Neural crest cell (in vitro differentiated cells): ENCODE measurements around the gene RHCE. TPM values are rescaled to one million over a fixed set of nuclear protein-coding genes. Genes with fewer than 3 reads are reported as not detected.
"Not testable (repeated sequence)": the region's sequence is repeated elsewhere in the genome, so short reads cannot be mapped to it uniquely, and the experiment has no call there.

Source experiments
- DNase-seq: peaks from one replicate; pipeline ENCODE4 v3.0.0; 2021; ENCODE audit warnings: low read depth, mixed read lengths, low spot score
- H3K27ac Mint-ChIP-seq: one replicate; pipeline ENCODE4 v1.8.0; 2021; ENCODE audit warnings: mild to moderate bottlenecking, mixed read lengths; ENCODE audit not compliant: unreplicated experiment
- H3K27me3 Mint-ChIP-seq: 2 replicates; pipeline ENCODE4 v1.8.0; 2021; ENCODE audit warnings: low read depth, mild to moderate bottlenecking, mixed read lengths
- H3K36me3 Mint-ChIP-seq: 2 replicates; pipeline ENCODE4 v1.8.0; 2021; ENCODE audit warnings: low read depth, mild to moderate bottlenecking, mixed read lengths
- H3K4me1 Mint-ChIP-seq: 2 replicates; pipeline ENCODE4 v1.8.0; 2021; ENCODE audit warnings: mixed read lengths
- H3K4me3 Mint-ChIP-seq: one replicate; pipeline ENCODE4 v1.8.0; 2021; ENCODE audit warnings: mild to moderate bottlenecking, mixed read lengths
- H3K9me3 Mint-ChIP-seq: 2 replicates; pipeline ENCODE4 v1.8.0; 2021; ENCODE audit warnings: mixed read lengths
- total RNA-seq: library from RNA; stranded (reverse); gene quantifications from 2 replicates; pipeline ENCODE4 v1.2.1, GENCODE V29; 2021
- TF ChIP-seq, protein P1 (sequence below): fragments of 200-600 bp; sonication (generic); conservative IDR thresholded peaks from 2 replicates; pipeline ENCODE4 v1.5.0; 2021; ENCODE audit warnings: antibody characterized with exemption, mild to moderate bottlenecking

Gene RHCE
- total RNA-seq, 1 donor from 2014 or later = not detected

DNA sequence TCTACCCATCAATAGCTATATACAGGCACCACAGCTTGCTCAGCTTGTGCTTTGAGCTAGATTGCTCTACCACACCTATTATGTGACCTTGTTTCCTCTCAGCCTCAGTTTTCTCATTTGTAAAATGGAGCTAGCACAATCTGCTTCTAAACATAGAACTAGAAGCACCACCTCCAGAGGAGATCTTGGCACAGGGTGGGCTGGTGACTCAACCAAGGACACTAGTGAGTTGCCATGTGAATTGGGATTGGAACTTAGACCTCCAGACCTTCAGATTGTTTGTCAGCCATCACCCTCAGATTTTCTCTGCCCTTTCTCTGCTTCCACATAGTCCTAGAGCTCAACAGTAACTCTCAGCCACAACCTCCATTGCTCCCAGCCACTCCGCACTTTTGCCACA, 7.1 kb upstream of the RHCE start:
- peak overlapping the region; percentile 23 for H3K4me3 Mint-ChIP-seq
- peaks cover 24% of the 10 kb centered on the region for H3K4me1 Mint-ChIP-seq
- H3K27ac Mint-ChIP-seq = peak overlapping the region; percentile 15
- no peaks in the 10 kb centered on the region for H3K9me3 Mint-ChIP-seq
- TF ChIP-seq, protein P1, sequence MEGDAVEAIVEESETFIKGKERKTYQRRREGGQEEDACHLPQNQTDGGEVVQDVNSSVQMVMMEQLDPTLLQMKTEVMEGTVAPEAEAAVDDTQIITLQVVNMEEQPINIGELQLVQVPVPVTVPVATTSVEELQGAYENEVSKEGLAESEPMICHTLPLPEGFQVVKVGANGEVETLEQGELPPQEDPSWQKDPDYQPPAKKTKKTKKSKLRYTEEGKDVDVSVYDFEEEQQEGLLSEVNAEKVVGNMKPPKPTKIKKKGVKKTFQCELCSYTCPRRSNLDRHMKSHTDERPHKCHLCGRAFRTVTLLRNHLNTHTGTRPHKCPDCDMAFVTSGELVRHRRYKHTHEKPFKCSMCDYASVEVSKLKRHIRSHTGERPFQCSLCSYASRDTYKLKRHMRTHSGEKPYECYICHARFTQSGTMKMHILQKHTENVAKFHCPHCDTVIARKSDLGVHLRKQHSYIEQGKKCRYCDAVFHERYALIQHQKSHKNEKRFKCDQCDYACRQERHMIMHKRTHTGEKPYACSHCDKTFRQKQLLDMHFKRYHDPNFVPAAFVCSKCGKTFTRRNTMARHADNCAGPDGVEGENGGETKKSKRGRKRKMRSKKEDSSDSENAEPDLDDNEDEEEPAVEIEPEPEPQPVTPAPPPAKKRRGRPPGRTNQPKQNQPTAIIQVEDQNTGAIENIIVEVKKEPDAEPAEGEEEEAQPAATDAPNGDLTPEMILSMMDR = no peak
- no peak for DNase-seq
- peaks cover 7% of the 10 kb centered on the region for H3K27me3 Mint-ChIP-seq
- no peaks in the 10 kb centered on the region for H3K36me3 Mint-ChIP-seq

DNA sequence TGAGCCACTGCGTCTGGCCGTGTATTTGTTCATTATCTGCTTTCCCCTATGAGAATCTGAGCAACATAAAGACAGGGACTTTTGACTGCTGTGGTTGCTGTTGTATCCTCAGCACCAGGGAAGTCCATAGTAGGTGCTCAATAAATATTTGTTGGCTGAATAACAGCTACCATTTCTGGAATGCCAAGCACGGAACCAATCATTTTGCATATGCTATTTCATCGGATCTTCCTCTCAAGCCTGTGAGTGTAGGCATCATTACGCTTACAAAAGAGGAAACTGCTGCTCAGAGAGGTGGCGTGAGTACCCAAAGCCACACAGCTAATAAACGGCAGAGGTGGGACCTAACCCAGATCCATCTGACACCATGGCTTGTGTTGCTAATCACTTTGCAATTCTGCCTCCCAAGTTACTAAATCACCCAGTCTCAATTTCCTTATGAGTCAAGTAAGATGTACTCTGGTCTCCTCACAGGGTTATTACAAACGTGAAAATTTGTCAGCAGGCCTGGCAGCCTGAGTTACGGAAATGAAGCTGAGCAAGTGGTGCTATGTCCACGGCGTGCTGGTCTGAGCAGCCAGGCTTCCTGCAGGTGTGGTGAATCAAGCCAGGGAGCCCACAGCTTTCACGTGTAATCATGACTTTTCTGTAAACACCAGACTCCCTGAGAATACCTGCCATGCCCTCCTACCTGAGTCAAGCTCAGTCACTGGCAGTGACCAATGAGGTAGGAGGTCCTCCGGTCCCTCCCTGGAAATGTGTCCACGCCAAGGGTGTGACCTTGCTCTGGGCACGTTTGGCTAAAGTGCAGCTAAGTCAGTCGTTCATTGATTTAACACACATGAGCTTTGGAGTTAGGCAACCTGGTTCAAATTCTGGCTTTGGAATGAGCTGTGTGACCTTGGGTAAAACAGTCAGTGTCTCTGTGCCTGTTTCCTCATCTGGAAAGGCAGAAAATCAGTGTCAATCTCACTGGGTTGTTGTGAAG, 4.8 kb upstream of the RHCE start:
- Mint-ChIP-seq H3K36me3 (no peaks in the 10 kb centered on the region), H3K27me3 (peaks cover 7% of the 10 kb centered on the region), H3K4me1 (peaks cover 18% of the 10 kb centered on the region), H3K9me3 (no peaks in the 10 kb centered on the region), H3K4me3 (no peak overlapping the region), H3K27ac (no peak overlapping the region)
- TF ChIP-seq, protein P1 = no peak
- DNase-seq = no peak

DNA sequence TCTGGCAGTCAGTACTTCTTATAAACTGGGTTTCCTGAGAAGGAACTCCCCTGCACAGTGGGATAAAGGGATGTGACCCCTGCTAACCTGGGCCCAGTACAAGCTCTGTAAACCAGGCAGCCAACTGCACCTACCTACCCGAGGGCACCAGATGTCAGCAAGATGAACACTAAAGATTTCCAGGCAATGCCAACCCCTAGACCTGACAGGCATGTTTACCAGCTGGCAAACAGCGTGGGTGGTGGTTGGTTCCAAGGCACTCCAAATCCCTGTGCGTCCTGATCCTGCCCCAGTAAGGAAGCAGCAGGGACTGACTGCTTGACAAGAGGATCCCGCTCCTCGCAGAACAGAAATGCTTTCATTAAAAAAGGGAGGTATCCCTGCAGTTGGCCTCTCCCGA, 2.6 kb upstream of the RHCE start:
- not testable (repeated sequence) for H3K27ac Mint-ChIP-seq

DNA sequence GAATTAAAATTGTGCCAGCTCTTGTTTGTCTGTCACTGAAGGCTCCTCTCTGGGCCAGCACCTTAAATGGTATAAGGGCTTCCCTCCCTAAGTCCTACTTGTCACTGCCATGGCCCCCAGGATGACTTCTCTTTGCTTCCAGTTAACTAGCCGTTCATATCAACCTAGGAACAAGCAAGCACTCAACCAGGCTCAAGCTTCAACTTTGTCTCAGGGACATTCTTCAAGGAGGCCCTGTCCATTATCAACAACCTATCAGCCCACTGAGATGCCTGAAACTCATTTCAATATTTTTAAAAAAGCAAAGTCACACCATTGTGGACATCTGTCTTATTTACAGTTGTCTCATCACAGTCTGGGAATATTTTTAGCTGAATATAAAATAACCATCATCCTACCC, 1.3 kb downstream of the RHCE start:
- H3K4me1 Mint-ChIP-seq = peaks cover 11% of the 10 kb centered on the region
- not testable (repeated sequence) for DNase-seq, H3K9me3 Mint-ChIP-seq, H3K4me3 Mint-ChIP-seq, H3K27me3 Mint-ChIP-seq, H3K36me3 Mint-ChIP-seq, H3K27ac Mint-ChIP-seq

More for the DNA sequence above, 2.6 kb upstream of the RHCE start:
- not testable (repeated sequence) for DNase-seq, H3K4me3 Mint-ChIP-seq, H3K9me3 Mint-ChIP-seq, H3K27me3 Mint-ChIP-seq, H3K36me3 Mint-ChIP-seq
- H3K4me1 Mint-ChIP-seq = peaks cover 11% of the 10 kb centered on the region

DNA sequence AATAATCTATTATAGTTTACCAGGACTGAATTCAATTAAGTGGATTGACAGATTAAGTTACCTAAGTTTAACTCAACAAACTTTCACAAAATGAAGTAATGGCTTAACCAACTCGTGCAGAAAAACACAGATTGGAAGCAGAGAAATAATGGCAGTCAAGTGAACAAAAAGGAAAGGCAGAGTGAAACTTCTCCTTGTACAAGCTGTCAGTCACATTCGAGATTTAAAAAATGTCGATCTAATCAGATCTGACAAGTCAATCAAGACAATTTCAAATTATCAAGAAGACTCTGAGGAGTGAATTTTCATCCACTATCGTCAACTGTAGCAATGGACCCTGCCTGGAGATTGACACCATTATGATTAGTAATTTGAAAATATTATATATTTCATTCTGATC, 3.3 kb downstream of the RHCE start:
- DNase-seq = not testable (repeated sequence)

DNA sequence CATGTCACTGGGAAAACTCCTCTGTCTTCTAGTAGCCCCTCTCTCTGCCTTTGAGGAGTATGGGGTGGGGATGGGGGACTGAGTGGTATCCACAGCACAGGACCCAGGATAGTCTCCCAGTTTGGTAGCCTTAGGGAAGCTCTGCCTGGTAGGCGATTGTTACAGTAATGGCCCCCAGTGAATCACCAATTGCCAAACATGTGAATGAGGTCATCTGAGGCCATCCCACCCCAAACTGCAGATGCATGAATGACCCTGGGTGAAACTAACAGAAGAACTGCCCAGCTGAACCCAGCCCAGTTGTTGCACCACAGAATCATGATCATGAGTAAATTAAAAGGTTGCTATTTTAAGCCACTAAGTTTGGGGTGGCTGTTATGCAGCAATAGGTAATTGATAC, 6.0 kb downstream of the RHCE start:
- H3K4me1 Mint-ChIP-seq, H3K9me3 Mint-ChIP-seq, H3K4me3 Mint-ChIP-seq, H3K36me3 Mint-ChIP-seq, H3K27ac Mint-ChIP-seq, H3K27me3 Mint-ChIP-seq, DNase-seq: not testable (repeated sequence)

More for the DNA sequence above, 3.3 kb downstream of the RHCE start:
- H3K9me3 Mint-ChIP-seq, H3K27ac Mint-ChIP-seq, H3K36me3 Mint-ChIP-seq, H3K27me3 Mint-ChIP-seq, H3K4me3 Mint-ChIP-seq: not testable (repeated sequence)
- H3K4me1 Mint-ChIP-seq = peaks cover 11% of the 10 kb centered on the region

DNA sequence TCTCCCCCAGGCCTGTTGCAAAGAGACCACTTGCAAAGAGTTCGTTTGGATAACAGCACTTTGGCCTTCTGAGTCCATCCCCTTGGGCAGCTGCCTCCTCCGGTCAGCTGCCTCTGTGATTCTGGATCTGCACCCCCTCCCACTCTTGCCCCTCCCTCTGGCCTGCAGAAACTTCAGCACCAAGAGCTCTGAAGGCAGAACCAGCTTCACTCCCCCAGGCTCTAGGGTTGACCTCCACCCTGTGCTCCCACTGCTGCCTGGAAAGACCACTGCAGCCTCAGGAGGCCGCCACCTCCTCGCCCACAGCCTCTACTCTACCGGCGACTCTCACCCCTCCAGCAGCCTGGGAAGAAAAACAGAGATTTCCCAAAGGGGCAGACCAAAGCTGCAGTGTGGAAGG, 6.5 kb downstream of the RHCE start:
- not testable (repeated sequence) for H3K27ac Mint-ChIP-seq, H3K4me1 Mint-ChIP-seq

DNA sequence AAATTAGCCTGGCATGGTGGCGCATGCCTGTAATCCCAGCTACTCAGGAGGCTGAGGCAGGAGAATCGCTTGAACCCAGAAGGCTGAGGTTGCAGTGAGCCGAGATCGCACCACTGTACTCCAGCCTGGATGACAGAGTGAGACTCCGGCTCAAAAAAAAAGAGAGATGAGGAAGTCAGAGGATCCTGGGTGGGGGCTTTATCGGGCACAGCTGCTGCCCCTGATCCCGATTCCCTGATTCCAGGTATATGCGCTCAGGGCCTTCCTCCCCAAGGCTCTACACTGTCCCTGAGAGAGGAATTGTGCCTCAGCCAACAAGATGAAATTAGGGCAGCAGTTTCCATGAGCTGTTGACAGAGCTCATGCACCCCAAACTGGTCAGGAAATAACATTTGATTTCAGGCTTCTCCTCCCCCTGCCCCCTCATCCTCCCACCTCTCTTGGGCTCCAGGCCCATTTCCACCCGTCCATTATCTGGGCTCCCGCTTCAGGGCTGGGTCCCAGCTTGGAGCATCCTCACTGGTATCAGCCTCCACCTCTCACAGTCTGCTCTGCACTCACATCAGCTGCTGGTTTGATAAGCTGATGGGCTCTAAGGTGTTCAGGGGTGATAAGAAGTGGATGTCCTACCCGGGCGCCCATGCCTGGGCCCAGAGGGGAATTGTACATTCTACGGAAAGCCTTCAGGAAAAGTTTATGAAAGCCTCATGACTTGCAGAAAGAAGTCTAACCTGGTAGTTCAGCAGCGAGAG, 7.6 kb downstream of the RHCE start:
- not testable (repeated sequence) for H3K36me3 Mint-ChIP-seq, H3K4me3 Mint-ChIP-seq, DNase-seq, H3K4me1 Mint-ChIP-seq, H3K27me3 Mint-ChIP-seq, H3K9me3 Mint-ChIP-seq, H3K27ac Mint-ChIP-seq

More for the DNA sequence above, 6.5 kb downstream of the RHCE start:
- not testable (repeated sequence) for H3K27me3 Mint-ChIP-seq, DNase-seq, H3K36me3 Mint-ChIP-seq, H3K4me3 Mint-ChIP-seq, H3K9me3 Mint-ChIP-seq

DNA sequence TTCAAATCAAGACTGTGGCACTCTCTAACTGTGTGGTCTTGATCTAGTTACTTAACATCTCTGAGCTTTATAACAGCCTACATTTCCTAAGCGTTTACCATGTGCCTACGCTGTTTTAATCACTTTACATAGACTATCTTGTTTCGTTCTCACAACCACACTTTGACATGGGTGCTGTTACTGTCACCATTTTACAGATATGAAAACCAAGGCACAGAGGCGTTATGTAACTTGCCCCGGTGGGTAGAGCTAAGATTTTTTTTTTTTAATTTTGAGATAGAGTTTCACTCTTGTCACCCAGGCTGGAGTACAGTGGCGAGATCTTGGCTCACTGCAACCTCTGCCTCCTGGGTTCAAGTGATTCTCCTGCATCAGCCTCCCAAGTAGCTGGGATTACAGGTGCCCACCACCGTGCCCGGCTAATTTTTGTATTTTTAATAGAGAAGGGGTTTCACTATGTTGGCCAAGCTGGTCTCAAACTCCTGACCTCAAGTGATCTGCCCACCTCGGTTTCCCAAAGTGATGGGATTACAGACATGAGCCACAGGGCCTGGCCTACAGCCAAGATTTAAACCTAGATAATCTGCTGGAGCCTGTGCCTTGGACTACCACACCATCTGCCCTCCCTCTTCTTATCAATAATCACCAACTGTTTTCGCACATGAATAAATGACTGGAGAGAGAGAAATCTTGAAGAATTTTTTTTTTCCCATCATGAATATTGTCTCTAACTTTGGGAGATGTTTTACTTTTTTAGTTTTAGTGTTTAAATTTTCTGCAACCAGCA, 10.8 kb downstream of the RHCE start:
- H3K4me3 Mint-ChIP-seq, H3K4me1 Mint-ChIP-seq, H3K27me3 Mint-ChIP-seq, H3K36me3 Mint-ChIP-seq, H3K9me3 Mint-ChIP-seq, H3K27ac Mint-ChIP-seq, DNase-seq: not testable (repeated sequence)

DNA sequence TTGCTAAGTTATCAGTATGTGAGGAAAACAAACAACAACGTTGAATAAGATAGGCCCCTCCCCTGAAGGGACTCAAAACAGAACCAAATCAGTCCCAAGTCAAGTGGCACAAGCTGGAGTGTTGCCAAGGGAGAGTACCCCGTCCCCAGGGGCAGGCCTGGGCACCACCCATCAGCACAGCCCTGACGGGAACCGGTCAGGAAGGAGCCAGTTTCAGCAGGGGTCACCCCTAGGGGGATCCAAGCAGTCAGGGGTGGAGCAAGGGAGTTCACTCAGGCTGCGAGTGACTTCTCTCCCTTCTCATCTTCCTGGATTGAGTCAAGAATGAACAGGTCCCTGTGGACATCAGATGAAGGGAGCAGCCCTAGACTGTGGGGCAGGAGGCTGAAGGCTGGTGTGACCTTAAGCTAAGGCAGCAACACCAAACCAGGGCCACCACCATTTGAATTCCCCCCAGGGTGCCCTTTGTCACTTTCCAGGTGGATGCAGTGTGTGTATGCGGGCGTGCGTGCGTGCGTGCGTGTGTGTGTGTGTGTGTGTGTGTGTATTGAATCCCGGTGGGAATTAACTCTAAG, 14.8 kb downstream of the RHCE start:
- H3K4me1 Mint-ChIP-seq, H3K4me3 Mint-ChIP-seq, DNase-seq, H3K27ac Mint-ChIP-seq, H3K36me3 Mint-ChIP-seq, H3K9me3 Mint-ChIP-seq: not testable (repeated sequence)
- peaks cover 19% of the 10 kb centered on the region for H3K27me3 Mint-ChIP-seq
